Measurements from ENCODE around the gene SPOCK1.

Gene SPOCK1

DNA sequence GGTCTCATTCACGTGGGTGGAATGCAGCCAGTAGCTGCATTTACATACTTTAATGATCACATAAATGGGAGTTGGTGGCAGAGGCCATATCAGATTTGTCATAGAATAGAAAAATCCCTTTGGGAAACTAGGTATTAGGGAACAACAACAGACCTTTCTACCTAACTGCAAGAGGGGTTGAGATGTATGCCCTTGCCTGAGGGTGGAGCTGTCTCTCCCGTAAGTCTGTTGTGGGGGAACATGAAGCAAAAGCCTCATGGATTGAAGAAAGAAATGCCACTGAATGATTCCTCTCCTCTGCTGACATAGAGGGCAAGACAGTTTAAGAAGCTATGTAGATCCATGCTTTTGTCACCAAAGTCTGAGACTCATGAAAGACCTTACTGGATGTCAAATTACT is 461.3 kb downstream of the SPOCK1 start:
- no peak overlapping the region for H3K9ac ChIP-seq (ENCODE audit: low read length)
- H3K36me3 ChIP-seq (ENCODE audit: control insufficient read depth, insufficient read depth, low read length): no peaks in the 10 kb centered on the region
- H3K4me3 ChIP-seq (ENCODE audit: low read length): no peak overlapping the region
- no peaks in the 10 kb centered on the region for H3K27me3 ChIP-seq (ENCODE audit: control insufficient read depth, insufficient read depth, low read length)
- no peaks in the 10 kb centered on the region for H3K4me1 ChIP-seq (ENCODE audit: control insufficient read depth, insufficient read depth, low read length)
- no peak overlapping the region for H3K27ac ChIP-seq (ENCODE audit: low read depth, low read length)

DNA sequence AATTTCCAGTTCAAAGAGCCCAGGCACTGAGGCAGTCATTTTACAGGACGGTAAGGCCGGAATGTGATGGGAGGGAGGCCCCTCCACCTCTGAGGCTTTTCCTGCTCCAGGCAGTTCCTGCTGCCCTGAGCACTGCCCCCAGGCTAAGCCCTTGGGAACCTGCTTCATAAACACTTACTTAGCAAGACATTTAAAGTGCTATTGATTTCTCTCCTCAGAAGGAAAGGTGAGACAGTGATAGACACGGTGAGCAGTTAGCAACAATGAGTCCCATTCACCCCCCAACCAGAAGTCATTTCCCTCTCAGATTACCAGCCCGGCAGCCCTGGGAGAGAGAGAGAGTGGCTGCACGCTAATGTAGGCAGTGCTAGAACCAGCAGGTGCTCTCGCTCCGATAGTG is 462.5 kb downstream of the SPOCK1 start:
- Histone ChIP-seq H3K27ac (ENCODE audit: low read depth, low read length) (no peak overlapping the region), H3K4me1 (ENCODE audit: control insufficient read depth, insufficient read depth, low read length) (no peaks in the 10 kb centered on the region), H3K4me3 (ENCODE audit: low read length) (no peak overlapping the region), H3K36me3 (ENCODE audit: control insufficient read depth, insufficient read depth, low read length) (no peaks in the 10 kb centered on the region), H3K27me3 (ENCODE audit: control insufficient read depth, insufficient read depth, low read length) (no peaks in the 10 kb centered on the region), H3K9ac (ENCODE audit: low read length) (no peak overlapping the region)

DNA sequence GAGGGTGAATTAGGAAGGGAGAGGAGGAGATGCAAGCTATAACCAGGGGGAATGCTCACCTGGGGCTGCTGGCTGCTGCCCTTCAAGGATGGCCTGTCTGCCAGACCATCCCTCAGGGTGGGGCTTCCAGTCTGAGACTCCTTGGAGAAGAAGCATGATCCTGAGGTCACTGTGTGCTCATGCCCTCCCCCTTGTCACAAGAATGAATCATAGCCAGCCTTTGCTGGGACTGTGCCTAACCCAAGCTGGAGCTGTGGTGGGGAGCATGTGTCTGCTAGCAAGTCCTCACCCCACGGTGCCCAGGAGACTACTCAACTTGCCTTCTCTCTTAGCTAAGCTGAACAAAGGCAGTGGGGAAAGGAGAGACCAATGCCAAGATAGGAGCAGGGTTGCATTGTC is 463.6 kb downstream of the SPOCK1 start:
- no peaks in the 10 kb centered on the region for H3K4me1 ChIP-seq (ENCODE audit: control insufficient read depth, insufficient read depth, low read length)
- no peak overlapping the region for H3K9ac ChIP-seq (ENCODE audit: low read length)
- no peaks in the 10 kb centered on the region for H3K27me3 ChIP-seq (ENCODE audit: control insufficient read depth, insufficient read depth, low read length)
- no peak overlapping the region for H3K4me3 ChIP-seq (ENCODE audit: low read length)
- H3K36me3 ChIP-seq (ENCODE audit: control insufficient read depth, insufficient read depth, low read length): no peaks in the 10 kb centered on the region
- no peak overlapping the region for H3K27ac ChIP-seq (ENCODE audit: low read depth, low read length)

DNA sequence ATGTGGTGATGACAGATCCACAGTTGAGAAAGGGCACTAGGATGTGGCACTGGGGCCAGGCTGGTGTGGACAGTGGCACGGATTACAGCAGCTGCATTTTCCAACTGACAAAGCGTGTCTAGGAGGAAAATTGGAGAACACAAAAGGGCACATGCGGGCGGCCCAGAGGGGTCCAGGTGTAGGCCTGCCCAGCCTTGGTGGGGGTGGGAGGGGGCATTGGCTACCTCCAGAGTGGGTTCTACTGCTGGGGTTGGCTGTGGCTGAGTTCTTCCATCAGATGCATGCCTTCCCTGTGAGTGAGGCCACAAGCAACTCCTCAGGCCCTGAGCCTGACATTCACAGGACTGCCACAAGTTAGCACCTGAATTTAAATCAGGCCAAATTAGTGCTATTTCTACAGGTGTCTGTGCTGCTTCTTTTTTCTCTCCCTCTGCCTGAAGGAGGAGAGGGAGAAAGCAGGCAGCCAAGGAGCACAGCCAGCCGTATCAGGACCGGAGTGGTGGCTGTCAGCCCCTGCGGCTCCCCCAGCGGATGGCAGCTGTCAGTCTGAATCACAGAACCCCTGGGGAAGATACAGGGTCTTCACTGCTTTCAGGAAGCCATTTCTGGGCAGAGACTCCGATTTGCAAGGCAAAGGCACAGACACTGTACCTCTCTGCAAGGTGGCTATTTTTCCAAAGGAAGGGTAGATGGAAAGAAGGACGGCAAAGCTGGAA is 464.2 kb downstream of the SPOCK1 start:
- Histone ChIP-seq H3K27ac (ENCODE audit: low read depth, low read length) (no peak overlapping the region), H3K27me3 (ENCODE audit: control insufficient read depth, insufficient read depth, low read length) (no peaks in the 10 kb centered on the region), H3K4me3 (ENCODE audit: low read length) (no peak overlapping the region), H3K36me3 (ENCODE audit: control insufficient read depth, insufficient read depth, low read length) (no peaks in the 10 kb centered on the region), H3K4me1 (ENCODE audit: control insufficient read depth, insufficient read depth, low read length) (no peaks in the 10 kb centered on the region), H3K9ac (ENCODE audit: low read length) (no peak overlapping the region)

DNA sequence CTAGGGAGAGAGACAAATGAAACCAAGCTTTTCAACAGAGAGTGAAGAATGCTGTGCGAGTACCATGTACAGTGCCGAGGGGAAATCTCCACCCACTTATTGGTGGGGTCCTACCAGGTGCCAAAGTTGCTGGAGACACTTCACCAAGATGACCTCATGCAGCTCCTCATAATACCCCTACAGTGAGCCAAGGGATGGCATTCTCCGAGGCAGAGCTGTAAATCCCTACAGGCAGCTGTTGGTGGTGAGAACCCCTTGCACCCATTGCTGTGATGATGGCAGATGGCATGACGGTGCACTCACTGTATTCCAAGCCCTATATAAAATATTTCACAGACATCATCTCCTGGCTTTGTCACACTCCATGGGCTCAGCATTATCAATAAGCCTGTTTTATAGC is 464.9 kb downstream of the SPOCK1 start:
- Histone ChIP-seq H3K4me1 (ENCODE audit: control insufficient read depth, insufficient read depth, low read length) (no peaks in the 10 kb centered on the region), H3K27ac (ENCODE audit: low read depth, low read length) (no peak overlapping the region), H3K36me3 (ENCODE audit: control insufficient read depth, insufficient read depth, low read length) (no peaks in the 10 kb centered on the region), H3K27me3 (ENCODE audit: control insufficient read depth, insufficient read depth, low read length) (no peaks in the 10 kb centered on the region), H3K9ac (ENCODE audit: low read length) (no peak overlapping the region), H3K4me3 (ENCODE audit: low read length) (no peak overlapping the region)

DNA sequence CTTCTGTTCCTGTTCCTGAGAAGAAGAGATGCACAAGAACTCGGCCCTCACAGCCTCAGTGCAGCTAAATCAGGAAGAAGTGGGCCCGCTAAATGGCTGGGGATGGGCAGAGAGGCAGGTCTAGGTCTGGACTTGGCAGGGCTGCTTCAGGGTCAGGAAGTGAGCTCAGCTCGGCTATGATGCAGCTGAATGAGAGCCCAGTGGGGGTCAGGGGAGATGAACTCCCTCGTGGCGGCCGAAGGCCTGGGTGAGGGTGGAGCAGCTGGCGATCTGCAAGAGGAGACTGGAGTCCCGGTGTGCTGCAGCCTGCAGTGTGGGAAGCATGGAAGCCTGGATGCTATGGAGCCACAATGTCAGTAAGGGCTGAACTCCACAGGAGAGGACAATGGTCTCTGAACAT is 466.2 kb downstream of the SPOCK1 start:
- H3K36me3 ChIP-seq (ENCODE audit: control insufficient read depth, insufficient read depth, low read length): no peaks in the 10 kb centered on the region
- no peak overlapping the region for H3K9ac ChIP-seq (ENCODE audit: low read length)
- H3K4me1 ChIP-seq (ENCODE audit: control insufficient read depth, insufficient read depth, low read length): no peaks in the 10 kb centered on the region
- H3K4me3 ChIP-seq (ENCODE audit: low read length): no peak overlapping the region
- no peak overlapping the region for H3K27ac ChIP-seq (ENCODE audit: low read depth, low read length)
- H3K27me3 ChIP-seq (ENCODE audit: control insufficient read depth, insufficient read depth, low read length): no peaks in the 10 kb centered on the region

DNA sequence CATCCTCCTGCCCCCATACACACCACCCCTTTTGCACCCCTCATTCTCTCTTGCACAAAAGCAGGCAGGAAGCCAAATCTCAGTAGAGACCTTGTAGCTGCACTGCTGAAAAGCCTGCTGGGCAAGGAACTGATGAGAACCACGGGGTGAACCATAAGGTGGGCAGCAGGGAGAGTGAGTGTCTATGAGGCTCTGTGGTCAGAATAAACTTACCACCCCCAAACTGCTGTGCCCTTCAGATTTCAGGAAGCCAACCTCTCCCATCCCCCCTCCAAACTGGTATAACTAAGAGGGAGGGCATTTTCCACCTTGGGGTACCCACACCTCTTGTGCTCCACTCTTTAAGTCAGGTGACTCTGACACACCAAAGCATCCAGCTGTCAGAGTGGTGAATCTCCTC is 471.4 kb downstream of the SPOCK1 start:
- no peaks in the 10 kb centered on the region for H3K4me1 ChIP-seq (ENCODE audit: control insufficient read depth, insufficient read depth, low read length)
- no peak overlapping the region for H3K4me3 ChIP-seq (ENCODE audit: low read length)
- H3K9ac ChIP-seq (ENCODE audit: low read length): no peak overlapping the region
- H3K27me3 ChIP-seq (ENCODE audit: control insufficient read depth, insufficient read depth, low read length): no peaks in the 10 kb centered on the region
- no peak overlapping the region for H3K27ac ChIP-seq (ENCODE audit: low read depth, low read length)
- H3K36me3 ChIP-seq (ENCODE audit: control insufficient read depth, insufficient read depth, low read length): no peaks in the 10 kb centered on the region

DNA sequence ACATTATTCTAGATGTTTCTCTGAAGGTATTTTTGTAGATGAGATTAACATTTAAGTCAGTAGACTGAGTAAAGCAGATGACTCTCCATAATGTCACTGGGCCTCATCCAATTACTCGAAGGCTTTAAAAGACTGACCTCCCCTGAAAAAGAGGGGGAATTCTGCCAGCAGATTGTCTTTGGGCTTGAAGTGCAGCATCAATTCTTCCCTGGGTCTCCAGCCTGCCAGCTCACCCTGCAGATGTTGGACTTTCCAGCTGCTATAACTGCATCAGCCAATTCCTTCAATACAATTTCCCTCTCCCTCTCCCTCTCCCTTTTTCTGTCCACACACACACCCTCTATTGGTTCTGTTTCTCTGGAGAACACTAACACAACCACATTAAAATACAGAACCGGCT is 472.8 kb downstream of the SPOCK1 start:
- no peaks in the 10 kb centered on the region for H3K27me3 ChIP-seq (ENCODE audit: control insufficient read depth, insufficient read depth, low read length)
- no peak overlapping the region for H3K4me3 ChIP-seq (ENCODE audit: low read length)
- H3K9ac ChIP-seq (ENCODE audit: low read length): no peak overlapping the region

DNA sequence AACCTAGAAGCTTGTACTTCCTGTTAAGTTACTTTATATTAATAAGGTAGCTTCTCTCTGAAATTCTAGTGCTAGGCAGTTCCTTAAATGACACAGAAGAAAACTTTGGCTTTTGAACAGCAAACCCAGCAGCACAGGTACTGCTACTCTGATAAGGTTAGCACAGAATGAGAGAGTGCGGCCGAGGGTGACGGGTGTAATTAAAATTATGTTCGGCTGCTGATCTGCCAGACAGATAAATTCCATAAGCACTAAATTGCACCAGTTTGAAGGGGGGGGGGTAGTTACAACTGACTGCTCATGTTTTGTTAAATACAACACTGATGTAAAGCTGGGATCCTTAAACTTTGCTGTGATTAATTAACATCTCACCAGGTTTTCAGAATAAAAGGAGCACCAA is 475.1 kb downstream of the SPOCK1 start:
- no peaks in the 10 kb centered on the region for H3K36me3 ChIP-seq (ENCODE audit: control insufficient read depth, insufficient read depth, low read length)
- no peak overlapping the region for H3K27ac ChIP-seq (ENCODE audit: low read depth, low read length)
- no peaks in the 10 kb centered on the region for H3K27me3 ChIP-seq (ENCODE audit: control insufficient read depth, insufficient read depth, low read length)
- no peak overlapping the region for H3K4me3 ChIP-seq (ENCODE audit: low read length)
- no peak overlapping the region for H3K9ac ChIP-seq (ENCODE audit: low read length)
- no peaks in the 10 kb centered on the region for H3K4me1 ChIP-seq (ENCODE audit: control insufficient read depth, insufficient read depth, low read length)

More for the DNA sequence above, 472.8 kb downstream of the SPOCK1 start:
- H3K36me3 ChIP-seq (ENCODE audit: control insufficient read depth, insufficient read depth, low read length): no peaks in the 10 kb centered on the region
- H3K27ac ChIP-seq (ENCODE audit: low read depth, low read length): no peak overlapping the region
- no peaks in the 10 kb centered on the region for H3K4me1 ChIP-seq (ENCODE audit: control insufficient read depth, insufficient read depth, low read length)

DNA sequence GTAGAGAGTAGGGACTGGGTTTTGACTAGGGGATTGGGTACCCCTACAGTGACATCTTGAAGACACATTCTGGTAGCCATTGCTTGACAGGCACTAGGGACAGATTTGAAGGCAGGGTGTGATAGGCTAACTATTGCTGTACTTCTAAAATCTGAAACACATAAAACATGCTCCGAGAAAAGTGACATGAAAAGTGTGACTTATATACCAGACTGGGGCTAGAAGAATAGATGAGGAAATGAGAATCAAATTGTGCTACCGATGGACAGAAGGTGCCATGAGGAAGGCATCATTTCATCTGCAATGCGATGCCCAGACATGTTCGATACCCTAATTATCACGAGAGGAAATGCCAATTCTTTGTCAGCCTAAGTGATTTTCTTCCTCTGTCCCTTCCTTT is 475.8 kb downstream of the SPOCK1 start:
- Histone ChIP-seq H3K4me3 (ENCODE audit: low read length) (no peak overlapping the region), H3K4me1 (ENCODE audit: control insufficient read depth, insufficient read depth, low read length) (no peaks in the 10 kb centered on the region), H3K36me3 (ENCODE audit: control insufficient read depth, insufficient read depth, low read length) (no peaks in the 10 kb centered on the region), H3K9ac (ENCODE audit: low read length) (no peak overlapping the region), H3K27ac (ENCODE audit: low read depth, low read length) (no peak overlapping the region), H3K27me3 (ENCODE audit: control insufficient read depth, insufficient read depth, low read length) (no peaks in the 10 kb centered on the region)

DNA sequence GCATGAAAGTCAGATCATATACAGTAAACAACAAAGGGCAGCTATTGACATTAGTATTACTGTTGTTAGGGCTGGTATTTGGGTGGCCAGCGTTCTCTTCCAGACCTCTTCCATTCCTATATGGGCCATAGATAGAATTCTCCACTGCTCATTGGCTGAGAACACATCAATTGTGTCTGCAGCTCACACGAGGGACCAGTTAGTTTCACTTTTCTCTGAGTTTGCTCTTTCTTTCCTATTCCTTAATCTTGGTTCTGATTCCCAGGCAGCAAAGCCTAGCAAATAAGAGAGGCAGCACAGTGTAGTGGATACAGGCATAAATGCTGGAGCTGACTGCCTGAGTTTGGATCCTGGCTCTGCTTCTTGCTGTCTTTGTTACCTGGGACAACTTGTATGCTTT is 476.4 kb downstream of the SPOCK1 start:
- no peak overlapping the region for H3K9ac ChIP-seq (ENCODE audit: low read length)
- no peaks in the 10 kb centered on the region for H3K27me3 ChIP-seq (ENCODE audit: control insufficient read depth, insufficient read depth, low read length)
- no peaks in the 10 kb centered on the region for H3K36me3 ChIP-seq (ENCODE audit: control insufficient read depth, insufficient read depth, low read length)
- H3K4me1 ChIP-seq (ENCODE audit: control insufficient read depth, insufficient read depth, low read length): no peaks in the 10 kb centered on the region
- no peak overlapping the region for H3K27ac ChIP-seq (ENCODE audit: low read depth, low read length)
- H3K4me3 ChIP-seq (ENCODE audit: low read length): no peak overlapping the region

DNA sequence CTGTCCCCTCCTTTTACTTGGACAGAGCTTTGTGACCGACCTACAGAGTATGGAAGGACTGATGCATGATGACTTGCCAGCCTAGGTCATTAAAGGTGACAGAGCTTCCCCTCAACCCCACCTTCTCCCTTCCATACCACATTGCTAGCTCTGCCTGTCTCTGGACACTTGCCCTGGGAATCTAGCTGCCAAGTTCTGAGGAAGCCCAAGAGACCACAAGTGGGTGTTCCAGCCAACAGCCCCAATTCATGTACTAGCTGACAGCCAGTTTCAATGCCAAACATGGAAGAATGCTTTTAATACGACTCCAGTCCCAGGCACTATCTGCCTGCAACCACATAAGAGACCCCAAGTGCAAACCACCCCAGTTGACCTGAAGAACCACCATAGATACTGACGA is 477.1 kb downstream of the SPOCK1 start:
- Histone ChIP-seq H3K4me1 (ENCODE audit: control insufficient read depth, insufficient read depth, low read length) (no peaks in the 10 kb centered on the region), H3K36me3 (ENCODE audit: control insufficient read depth, insufficient read depth, low read length) (no peaks in the 10 kb centered on the region), H3K27ac (ENCODE audit: low read depth, low read length) (no peak overlapping the region), H3K4me3 (ENCODE audit: low read length) (no peak overlapping the region), H3K9ac (ENCODE audit: low read length) (no peak overlapping the region), H3K27me3 (ENCODE audit: control insufficient read depth, insufficient read depth, low read length) (no peaks in the 10 kb centered on the region)

DNA sequence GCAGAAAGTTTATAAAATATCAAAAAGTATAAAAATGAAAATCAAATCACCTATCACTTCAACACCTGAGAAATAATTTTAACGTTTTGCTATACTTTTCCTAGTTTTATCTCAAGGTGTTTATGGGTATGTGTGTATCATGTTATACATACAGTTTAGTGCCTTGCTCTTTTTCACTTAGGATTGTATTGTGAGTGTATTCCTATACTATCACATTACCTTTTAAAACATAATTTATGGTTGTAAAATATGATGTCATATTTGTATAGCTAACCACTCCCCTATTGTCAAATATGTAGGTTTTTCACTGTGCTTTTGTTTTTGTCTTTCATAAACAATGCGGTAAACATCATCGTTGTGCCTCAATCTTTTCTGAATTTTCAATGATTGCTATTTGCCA is 479.9 kb downstream of the SPOCK1 start:
- H3K4me1 ChIP-seq (ENCODE audit: control insufficient read depth, insufficient read depth, low read length): no peaks in the 10 kb centered on the region
- H3K27me3 ChIP-seq (ENCODE audit: control insufficient read depth, insufficient read depth, low read length): no peaks in the 10 kb centered on the region
- no peaks in the 10 kb centered on the region for H3K36me3 ChIP-seq (ENCODE audit: control insufficient read depth, insufficient read depth, low read length)
- H3K9ac ChIP-seq (ENCODE audit: low read length): no peak overlapping the region
- H3K4me3 ChIP-seq (ENCODE audit: low read length): no peak overlapping the region
- H3K27ac ChIP-seq (ENCODE audit: low read depth, low read length): no peak overlapping the region

Data from rectal smooth muscle tissue (tissue), 1 donor.